Esophagus muscularis mucosa (tissue), 4 donors: Measurements from ENCODE around the gene PPM1D. TPM values are rescaled to one million over a fixed set of nuclear protein-coding genes. Genes with fewer than 3 reads are reported as not detected.
"Not testable (repeated sequence)": the region's sequence is repeated elsewhere in the genome, so short reads cannot be mapped to it uniquely, and the experiment has no call there.

Experiments
- DNase-seq: peaks from one replicate; pipeline ENCODE4 v3.0.0-alpha.2; 2017; ENCODE audit errors: extremely low spot score
- H3K27ac ChIP-seq, 4 donors: fragments of 200-600 bp; sonication (generic); replicated peaks in 1 of 4; 1 replicate in 3 of 4; 2 replicates in 1 of 4; pipeline ENCODE4 v1.5.1; 2016 to 2019; ENCODE audit warnings: mild to moderate bottlenecking in 1 of 4
- H3K27me3 ChIP-seq, 4 donors: fragments of 200-600 bp; sonication (generic); one replicate each; pipeline versions ENCODE4 v1.5.1 to v1.6.0; 2016 to 2019
- H3K36me3 ChIP-seq, 4 donors: fragments of 200-600 bp; sonication (generic); one replicate each; pipeline ENCODE4 v1.5.1; 2016 to 2019
- H3K4me1 ChIP-seq, 4 donors: fragments of 200-600 bp; sonication (generic); one replicate each; pipeline ENCODE4 v1.5.1; 2016 to 2019
- H3K4me3 ChIP-seq, 4 donors: fragments of 200-600 bp; sonication (generic); 1 replicate in 2 of 4; 2 replicates in 2 of 4; pipeline ENCODE4 v1.5.1; 2016 to 2019; ENCODE audit warnings: mild to moderate bottlenecking in 4 of 4, moderate library complexity in 1 of 4
- H3K9me3 ChIP-seq, 4 donors: fragments of 200-600 bp; sonication (generic); 1 replicate in 3 of 4; 2 replicates in 1 of 4; pipeline ENCODE4 v1.5.1; 2016 to 2019
- CTCF ChIP-seq, 3 experiments: fragments of 200-600 bp in 2 of 3; fragments of 450-650 bp in 1 of 3; sonication (generic) in 2 of 3; IDR thresholded peaks; one replicate each; pipeline ENCODE4 v1.5.1; 2017 to 2019; ENCODE audit warnings: antibody characterized with exemption in 3 of 3, mild to moderate bottlenecking in 2 of 3, moderate library complexity in 1 of 3
- EP300 ChIP-seq: sonication (generic); formaldehyde crosslinking; IDR thresholded peaks from one replicate; pipeline ENCODE4 v1.6.1; 2017; ENCODE audit warnings: antibody characterized with exemption
- POLR2A ChIP-seq: fragments of 450-650 bp; IDR thresholded peaks from one replicate; pipeline ENCODE4 v1.6.1; 2017; ENCODE audit warnings: antibody characterized with exemption, moderate library complexity, mild to moderate bottlenecking, low read depth
- POLR2AphosphoS5 ChIP-seq, 2 donors: sonication (generic); formaldehyde crosslinking; IDR thresholded peaks; one replicate each; pipeline ENCODE4 v1.6.1; 2017; ENCODE audit warnings: antibody characterized with exemption in 2 of 2
- WGBS: methylation state at CpG from one replicate; pipeline ENCODE4 v1.1.5; 2018; 5-methylcytosine and 5-hydroxymethylcytosine counted together
- intact Hi-C: fragments of 100-400 bp; cut with DNase I; formaldehyde crosslinking; loops from one replicate; pipeline ENCODE4 v1.15.1; 2023
- total RNA-seq, 4 donors: library from RNA; depleted of rRNA; stranded (reverse); fragments of >200 nt; gene quantifications; one replicate each; pipeline versions ENCODE4 v1.1.0 to v1.2.1, GENCODE V29; 2016

Gene PPM1D
- total RNA-seq, 4 donors from 2014 or later: 7.9 to 18.9 (median 13.0) TPM

GRCh38 chr17:60583008-60583407 lies 17.0 kb upstream of the PPM1D start:
- Histone ChIP-seq H3K4me3 (no peak overlapping the region), H3K27ac (no peak overlapping the region), H3K36me3 (no peaks in the 10 kb centered on the region), H3K4me1 (peaks cover 3 to 18% (median 18%) of the 10 kb centered on the region in 4 donors), H3K9me3 (no peaks in the 10 kb centered on the region), H3K27me3 (no peaks in the 10 kb centered on the region)
- intact Hi-C loops: no loop called here
- peak; percentile 29 for DNase-seq
- TF ChIP-seq CTCF (IDR thresholded peaks at IDR 0.05) (no peak), EP300 (no peak), POLR2A (no peak), POLR2AphosphoS5 (IDR thresholded peaks at IDR 0.05) (no peak)

- Histone ChIP-seq H3K36me3 (no peaks in the 10 kb centered on the region), H3K27me3 (no peaks in the 10 kb centered on the region), H3K27ac (no peak overlapping the region), H3K4me1 (no peaks in the 10 kb centered on the region), H3K9me3 (no peaks in the 10 kb centered on the region), H3K4me3 (no peak overlapping the region)
- DNase-seq: no peak
- WGBS: 94% methylated on average over 2 of the region's 2 CpGs
- intact Hi-C loops: no loop called here
- TF ChIP-seq POLR2AphosphoS5 (IDR thresholded peaks at IDR 0.05): no peak
- no peak for TF ChIP-seq CTCF (IDR thresholded peaks at IDR 0.05)
- TF ChIP-seq POLR2A: no peak
- TF ChIP-seq EP300: no peak
Measured at GRCh38 chr17:60585887-60586286, 14.1 kb upstream of the PPM1D start.

- DNase-seq: no peak
- TF ChIP-seq CTCF (IDR thresholded peaks at IDR 0.05) (no peak), POLR2AphosphoS5 (IDR thresholded peaks at IDR 0.05) (no peak), EP300 (no peak), POLR2A (no peak)
- Histone ChIP-seq H3K27me3 (no peaks in the 10 kb centered on the region), H3K4me3 (no peak overlapping the region), H3K36me3 (no peaks in the 10 kb centered on the region), H3K4me1 (no peaks in the 10 kb centered on the region), H3K9me3 (no peaks in the 10 kb centered on the region), H3K27ac (no peak overlapping the region)
- intact Hi-C loops: no loop called here
- WGBS: 88% methylated on average over 3 of the region's 3 CpGs
Measured at GRCh38 chr17:60586288-60586974, 13.6 kb upstream of the PPM1D start.

GRCh38 chr17:60590070-60590469 lies 9.9 kb upstream of the PPM1D start:
- Histone ChIP-seq H3K4me1 (no peaks in the 10 kb centered on the region), H3K27me3 (no peaks in the 10 kb centered on the region), H3K36me3 (no peaks in the 10 kb centered on the region), H3K4me3 (no peak overlapping the region), H3K27ac (no peak overlapping the region), H3K9me3 (no peaks in the 10 kb centered on the region)
- intact Hi-C loops: no loop called here
- 66% methylated on average over 5 of the region's 5 CpGs for WGBS
- no peak for DNase-seq
- TF ChIP-seq POLR2A: no peak
- TF ChIP-seq EP300: no peak
- no peak for TF ChIP-seq CTCF (IDR thresholded peaks at IDR 0.05)
- TF ChIP-seq POLR2AphosphoS5 (IDR thresholded peaks at IDR 0.05): no peak

- H3K27me3 ChIP-seq: no peaks in the 10 kb centered on the region
- no peak overlapping the region for H3K4me3 ChIP-seq
- no peaks in the 10 kb centered on the region for H3K36me3 ChIP-seq
- no peak for DNase-seq
- peaks cover 0 to 1% (median 0%) of the 10 kb centered on the region in 4 donors for H3K4me1 ChIP-seq
- intact Hi-C loops: no loop called here
- WGBS: 92% methylated on average over 2 of the region's 2 CpGs
- H3K27ac ChIP-seq: no peak overlapping the region
- TF ChIP-seq POLR2AphosphoS5 (IDR thresholded peaks at IDR 0.05) (no peak), POLR2A (no peak), CTCF (IDR thresholded peaks at IDR 0.05) (no peak), EP300 (no peak)
- H3K9me3 ChIP-seq: no peaks in the 10 kb centered on the region
Measured at GRCh38 chr17:60592750-60593149, 7.2 kb upstream of the PPM1D start.

GRCh38 chr17:60593441-60594036 lies 6.5 kb upstream of the PPM1D start:
- 80% methylated on average over 9 of the region's 9 CpGs for WGBS
- H3K4me3 ChIP-seq, H3K4me1 ChIP-seq, DNase-seq, H3K27ac ChIP-seq, intact Hi-C loops, H3K36me3 ChIP-seq, H3K27me3 ChIP-seq, H3K9me3 ChIP-seq: not testable (repeated sequence)

- H3K36me3 ChIP-seq, H3K4me3 ChIP-seq, H3K27me3 ChIP-seq, intact Hi-C loops, DNase-seq, H3K27ac ChIP-seq, H3K9me3 ChIP-seq: not testable (repeated sequence)
- 92% methylated on average over 7 of the region's 7 CpGs for WGBS
- peaks cover 9 to 15% (median 11%) of the 10 kb centered on the region in 4 donors for H3K4me1 ChIP-seq
Measured at GRCh38 chr17:60594170-60594569, 5.8 kb upstream of the PPM1D start.
